ENCODE measurements around the gene SNURF. TPM values are rescaled to one million over a fixed set of nuclear protein-coding genes. Genes with fewer than 3 reads are reported as not detected.
A peak's percentile ranks its signal among the peaks of the same experiment; 100 is the strongest.
"Not testable (repeated sequence)": the region's sequence is repeated elsewhere in the genome, so short reads cannot be mapped to it uniquely, and the experiment has no call there.

SNURF gene
- total and polyA plus RNA-seq, 7 donors: 2.2 to 26.8 (median 22.2) TPM

DNA sequence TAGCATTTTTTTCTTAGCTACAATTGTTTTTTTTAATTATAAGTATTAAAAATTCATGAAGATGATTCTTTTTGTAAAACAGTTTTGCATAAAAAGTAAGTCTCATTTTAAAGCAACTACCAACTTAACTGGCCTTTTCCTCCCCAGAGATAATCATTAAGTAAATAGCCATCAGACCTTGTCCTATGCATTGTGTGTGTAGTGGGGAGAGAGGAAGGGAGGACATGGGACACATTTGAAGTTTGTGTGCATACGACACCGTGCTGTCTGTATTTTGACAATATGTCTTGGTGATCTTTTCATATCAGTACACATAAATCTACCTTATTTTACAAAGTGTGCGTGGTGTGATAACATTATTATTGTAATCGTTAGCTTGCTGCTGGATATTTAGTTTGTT lies 8.1 kb downstream of the SNURF start:
- Histone ChIP-seq H3K4me3 (no peak overlapping the region), H3K9me3 (no peaks in the 10 kb centered on the region), H3K27ac (no peak overlapping the region), H3K27me3 (ENCODE audit: insufficient read depth in 3 of 3, low read length in 2 of 3) (no peaks in the 10 kb centered on the region), H3K4me1 (no peaks in the 10 kb centered on the region), H3K36me3 (ENCODE audit: insufficient read depth in 1 of 2, low read depth in 1 of 2) (peaks cover 0 to 41% of the 10 kb centered on the region in 2 donors)
- WGBS, 3 donors: 91 to 95% (median 93%) methylated on average over 4 of the region's 4 CpGs
- intact Hi-C loops (cut with DNase I): no loop called here
- ATAC-seq (no peak), DNase-seq (no peak)
- TF ChIP-seq, protein P1, sequence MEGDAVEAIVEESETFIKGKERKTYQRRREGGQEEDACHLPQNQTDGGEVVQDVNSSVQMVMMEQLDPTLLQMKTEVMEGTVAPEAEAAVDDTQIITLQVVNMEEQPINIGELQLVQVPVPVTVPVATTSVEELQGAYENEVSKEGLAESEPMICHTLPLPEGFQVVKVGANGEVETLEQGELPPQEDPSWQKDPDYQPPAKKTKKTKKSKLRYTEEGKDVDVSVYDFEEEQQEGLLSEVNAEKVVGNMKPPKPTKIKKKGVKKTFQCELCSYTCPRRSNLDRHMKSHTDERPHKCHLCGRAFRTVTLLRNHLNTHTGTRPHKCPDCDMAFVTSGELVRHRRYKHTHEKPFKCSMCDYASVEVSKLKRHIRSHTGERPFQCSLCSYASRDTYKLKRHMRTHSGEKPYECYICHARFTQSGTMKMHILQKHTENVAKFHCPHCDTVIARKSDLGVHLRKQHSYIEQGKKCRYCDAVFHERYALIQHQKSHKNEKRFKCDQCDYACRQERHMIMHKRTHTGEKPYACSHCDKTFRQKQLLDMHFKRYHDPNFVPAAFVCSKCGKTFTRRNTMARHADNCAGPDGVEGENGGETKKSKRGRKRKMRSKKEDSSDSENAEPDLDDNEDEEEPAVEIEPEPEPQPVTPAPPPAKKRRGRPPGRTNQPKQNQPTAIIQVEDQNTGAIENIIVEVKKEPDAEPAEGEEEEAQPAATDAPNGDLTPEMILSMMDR (IDR thresholded peaks at IDR 0.05): no peak

DNA sequence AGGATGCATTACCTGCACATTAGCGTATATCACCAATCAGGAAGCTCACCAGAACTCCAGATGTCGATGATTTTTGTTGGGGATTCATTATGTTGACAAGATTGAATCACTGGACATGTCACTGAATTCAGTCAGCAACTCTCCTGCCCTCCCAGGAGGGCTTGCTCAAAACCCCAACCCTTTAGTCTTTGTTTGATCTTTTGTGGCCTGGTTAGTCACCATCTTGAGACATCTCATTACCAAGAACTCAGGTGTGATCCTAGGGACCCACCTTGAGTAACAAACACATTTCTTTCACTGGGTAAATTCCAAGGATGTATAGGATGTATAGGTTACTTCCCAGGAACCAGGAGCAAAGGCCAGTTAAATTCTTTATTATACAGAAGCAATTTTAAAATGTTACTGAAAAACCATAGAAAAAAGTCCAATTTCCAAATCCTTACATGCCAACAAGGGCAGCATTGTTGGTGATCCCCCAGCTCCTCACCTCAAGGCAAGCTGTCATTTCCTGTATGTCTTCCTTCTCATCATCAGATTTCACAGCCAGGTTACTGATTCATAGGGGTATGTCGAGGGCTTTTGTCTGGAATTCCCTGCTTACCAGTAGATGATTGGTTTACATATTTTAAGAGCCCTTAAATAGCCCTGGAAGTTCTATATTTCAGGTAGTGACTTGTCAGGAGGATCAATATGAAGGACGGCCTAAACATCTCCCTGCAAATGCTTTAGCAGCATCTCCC lies 11.7 kb downstream of the SNURF start:
- H3K27ac ChIP-seq: no peak overlapping the region
- H3K36me3 ChIP-seq (ENCODE audit: insufficient read depth in 1 of 2, low read depth in 1 of 2): peaks cover 0 to 74% of the 10 kb centered on the region in 2 donors
- no peaks in the 10 kb centered on the region for H3K9me3 ChIP-seq
- no peaks in the 10 kb centered on the region for H3K27me3 ChIP-seq (ENCODE audit: insufficient read depth in 3 of 3, low read length in 2 of 3)
- ATAC-seq (no peak), DNase-seq (no peak)
- no peak overlapping the region for H3K4me3 ChIP-seq
- intact Hi-C loops (cut with DNase I): no loop called here
- no peaks in the 10 kb centered on the region for H3K4me1 ChIP-seq
- 68 to 78% (median 70%) methylated on average over 4 of the region's 4 CpGs for WGBS, 3 donors
- TF ChIP-seq, protein P1 (IDR thresholded peaks at IDR 0.05): no peak

DNA sequence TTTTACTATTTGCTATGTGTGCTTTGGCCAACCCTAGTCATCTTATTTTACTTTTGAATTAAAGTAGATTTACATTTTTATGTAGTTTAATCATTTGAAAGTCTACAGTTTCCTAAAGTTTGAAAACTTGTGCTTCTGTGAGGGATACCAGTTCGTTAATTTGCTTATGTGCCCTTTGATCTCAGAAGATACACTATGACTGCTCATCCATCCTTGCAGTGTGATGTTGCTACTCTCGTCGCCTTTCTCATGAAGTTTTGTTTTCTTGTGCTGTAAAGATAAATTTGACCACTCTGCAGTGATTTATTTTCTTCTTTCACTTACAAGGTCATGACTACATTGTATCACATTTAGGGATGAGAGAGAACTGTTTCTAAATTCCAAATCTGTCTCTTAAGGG lies 16.3 kb downstream of the SNURF start:
- intact Hi-C loops (cut with DNase I): no loop called here
- no peaks in the 10 kb centered on the region for H3K9me3 ChIP-seq
- TF ChIP-seq, protein P1 (IDR thresholded peaks at IDR 0.05): no peak
- no peak overlapping the region for H3K4me3 ChIP-seq
- H3K36me3 ChIP-seq (ENCODE audit: insufficient read depth in 1 of 2, low read depth in 1 of 2): peaks cover 0 to 83% of the 10 kb centered on the region in 2 donors
- H3K27me3 ChIP-seq (ENCODE audit: insufficient read depth in 3 of 3, low read length in 2 of 3): no peaks in the 10 kb centered on the region
- H3K4me1 ChIP-seq: no peaks in the 10 kb centered on the region
- H3K27ac ChIP-seq: no peak overlapping the region
- ATAC-seq (no peak), DNase-seq (no peak)
- WGBS, 3 donors: 74 to 82% (median 77%) methylated on average over 3 of the region's 3 CpGs

DNA sequence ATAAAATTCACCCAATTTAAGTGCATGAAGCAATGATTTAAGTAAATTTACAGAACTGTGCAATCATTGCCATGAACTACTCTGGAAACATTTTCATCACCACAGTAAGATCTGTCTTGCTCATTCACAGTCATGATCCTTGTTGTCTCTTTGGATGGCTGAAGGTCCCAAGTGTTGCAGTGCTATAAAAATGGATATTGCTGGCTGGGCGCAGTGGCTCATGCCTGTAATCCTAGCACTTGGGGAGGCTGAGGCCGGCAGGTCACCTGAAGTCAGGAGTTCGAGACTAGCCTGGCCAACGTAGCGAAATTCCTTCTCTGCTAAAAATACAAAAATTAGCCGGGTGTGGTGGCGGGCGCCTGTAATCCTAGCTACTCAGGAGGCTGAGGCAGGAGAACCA lies 17.0 kb downstream of the SNURF start:
- peak in 1 of 4 donors; percentile 34 for ATAC-seq
- WGBS, 3 donors: 82 to 87% (median 86%) methylated on average over 8 of the region's 8 CpGs
- Histone ChIP-seq H3K4me1 (no peaks in the 10 kb centered on the region), H3K27ac (no peak overlapping the region), H3K27me3 (ENCODE audit: insufficient read depth in 3 of 3, low read length in 2 of 3) (no peaks in the 10 kb centered on the region), H3K4me3 (no peak overlapping the region), H3K36me3 (ENCODE audit: insufficient read depth in 1 of 2, low read depth in 1 of 2) (peaks cover 0 to 83% of the 10 kb centered on the region in 2 donors), H3K9me3 (no peaks in the 10 kb centered on the region)
- TF ChIP-seq, protein P1 (IDR thresholded peaks at IDR 0.05): no peak
- no peak for DNase-seq
- intact Hi-C loops (cut with DNase I): no loop called here

DNA sequence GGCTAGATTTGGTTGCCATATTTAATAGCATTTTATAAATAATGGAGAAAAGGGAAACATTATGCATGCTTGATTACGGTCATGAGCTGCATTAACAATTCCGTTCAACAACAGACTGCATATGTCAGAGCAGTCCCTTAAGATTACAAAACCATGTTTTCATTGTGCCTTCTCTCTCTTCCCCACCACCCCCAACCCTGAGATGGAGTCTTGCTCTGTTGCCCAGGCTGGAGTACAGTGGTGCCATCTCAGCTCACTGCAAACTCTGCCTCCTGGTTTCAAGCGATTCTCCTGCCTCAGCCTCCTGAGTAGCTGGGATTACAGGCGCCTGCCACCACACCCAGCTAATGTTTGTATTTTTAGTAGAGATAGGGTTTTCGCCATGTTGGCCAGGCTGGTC lies 17.9 kb downstream of the SNURF start:
- intact Hi-C loops (cut with DNase I); DNase-seq; H3K4me1 ChIP-seq; ATAC-seq; H3K27me3 ChIP-seq (ENCODE audit: insufficient read depth in 3 of 3, low read length in 2 of 3); H3K4me3 ChIP-seq; H3K27ac ChIP-seq; H3K9me3 ChIP-seq: not testable (repeated sequence)
- WGBS, 3 donors: 90 to 98% (median 95%) methylated on average over 5 of the region's 5 CpGs
- peaks cover 0 to 83% of the 10 kb centered on the region in 2 donors for H3K36me3 ChIP-seq (ENCODE audit: insufficient read depth in 1 of 2, low read depth in 1 of 2)
